Adrenal gland (tissue), 12 donors: ENCODE data around the gene KIAA0753. TPM values are rescaled to one million over a fixed set of nuclear protein-coding genes. Genes with fewer than 3 reads are reported as not detected.

ENCODE experiments used
- DNase-seq, 7 donors: peaks; one replicate each; pipeline ENCODE4 v3.0.0-alpha.2; 2019 to 2020
- H3K27ac ChIP-seq, 5 donors: fragments of 200-600 bp; sonication (generic) in 4 of 5; 1 replicate in 3 of 5; 2 replicates in 2 of 5; pipeline versions ENCODE4 v1.5.1 to v1.8.0; 2016 to 2020; ENCODE audit warnings: mild to moderate bottlenecking in 1 of 5
- H3K27me3 ChIP-seq: fragments of 200-600 bp; 2 replicates; pipeline ENCODE4 v1.8.0; 2021
- H3K36me3 ChIP-seq, 2 donors: fragments of 200-600 bp; replicated peaks in 1 of 2; 1 replicate in 1 of 2; 2 replicates in 1 of 2; pipeline versions ENCODE4 v1.5.1 to v1.8.0; 2018 to 2022
- H3K4me1 ChIP-seq, 2 donors: fragments of 200-600 bp; replicated peaks in 1 of 2; 1 replicate in 1 of 2; 2 replicates in 1 of 2; pipeline versions ENCODE4 v1.5.1 to v1.8.0; 2018 to 2021
- H3K4me3 ChIP-seq, 4 donors: fragments of 200-600 bp; sonication (generic) in 3 of 4; one replicate each; pipeline ENCODE4 v1.5.1; 2016 to 2018
- H3K9me3 ChIP-seq, 3 donors: fragments of 200-600 bp; sonication (generic) in 1 of 3; replicated peaks in 1 of 3; 1 replicate in 2 of 3; 2 replicates in 1 of 3; pipeline versions ENCODE4 v1.5.1 to v1.8.0; 2016 to 2021
- POLR2A ChIP-seq, 2 donors: fragments of 450-650 bp; IDR thresholded peaks; one replicate each; pipeline ENCODE4 v1.6.1; 2017; ENCODE audit warnings: antibody characterized with exemption in 2 of 2, mild to moderate bottlenecking in 2 of 2, moderate library complexity in 1 of 2
- WGBS, 4 donors: extraction: QIAGEN DNeasy Blood & Tissue Kit in 2 of 4; methylation state at CpG; one replicate each; pipeline versions ENCODE4 v1.1.5 to v1.1.7; 2013 to 2017; 5-methylcytosine and 5-hydroxymethylcytosine counted together
- intact Hi-C, 2 donors: fragments of 100-400 bp; cut with DNase I; formaldehyde crosslinking; loops; one replicate each; pipeline versions ENCODE4 v1.14.1 to v1.15.0; 2022 to 2023
- polyA plus RNA-seq, 3 donors: library from polyadenylated mRNA; stranded (reverse); fragments of 200-250 nt in 2 of 3; fragments of 350-450 nt in 1 of 3; fragmentation: Illumina TruSeq in 1 of 3; extraction: RNeasy Lipid Tissue Mini Kit (QIAGEN cat#74804) in 1 of 3; gene quantifications; one replicate each; pipeline ENCODE4 v1.2.3, GENCODE V29; 2013 to 2014
- total RNA-seq, 9 donors: library from RNA; depleted of rRNA in 4 of 9; stranded (reverse); fragments of >200 nt in 4 of 9; fragments of 120-200 nt in 1 of 9; fragmentation: NEBNext Ultra II Directional in 1 of 9; extraction: Animal tissue kit (Norgen Biotek cat#: 25700) in 1 of 9; gene quantifications; one replicate each; pipeline versions ENCODE4 v1.1.0 to v1.2.4, GENCODE V29; 2013 to 2023
- TF ChIP-seq, protein P1 (sequence below), 6 experiments: fragments of 450-650 bp in 4 of 6; fragments of 200-600 bp in 2 of 6; sonication (generic) in 1 of 6; IDR thresholded peaks; 1 replicate in 5 of 6; 2 replicates in 1 of 6; pipeline versions ENCODE4 v1.5.1 to v1.8.0; 2016 to 2021; ENCODE audit warnings: antibody characterized with exemption in 6 of 6, mild to moderate bottlenecking in 2 of 6, moderate library complexity in 1 of 6
- donor health status: healthy with polysubstance abuse.
- donor health status: Bipolar disorder and iron deficiency.
- donor health status: DM: yes; HTN: yes; CAD: no.
- donor health status: DM: no; HTN: no; CAD: no.
- donor health status: DM: no; HTN: no; CAD: no.
- donor health status: DM: yes; HTN: yes; CAD: no.

Gene KIAA0753
- total and polyA plus RNA-seq, 12 donors = 5.1 to 21.8 (median 13.1) TPM

DNA sequence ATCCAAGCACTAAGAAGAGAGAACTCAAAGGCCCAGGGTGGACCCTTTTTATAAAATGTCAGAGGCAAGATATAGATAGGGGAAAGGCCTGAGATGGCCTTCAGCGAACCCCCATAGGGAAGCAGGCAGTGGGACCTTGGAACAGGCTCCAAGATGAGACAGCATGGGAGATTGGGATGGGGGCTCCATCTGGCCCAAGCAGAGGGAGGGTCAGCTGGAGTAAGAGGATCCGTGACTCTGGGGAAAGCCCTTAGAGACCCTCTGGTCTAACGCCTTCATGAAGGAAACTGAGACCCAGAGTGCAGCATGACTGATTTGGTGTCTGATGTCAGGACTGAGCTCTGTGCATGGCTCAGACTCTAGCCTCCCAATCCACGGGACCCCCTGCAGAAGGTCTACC lies 41.8 kb upstream of the KIAA0753 start:
- H3K9me3 ChIP-seq = no peaks in the 10 kb centered on the region
- intact Hi-C loops = no loop called here
- peaks cover 13% of the 10 kb centered on the region for H3K27me3 ChIP-seq
- H3K36me3 ChIP-seq = no peaks in the 10 kb centered on the region
- H3K4me1 ChIP-seq = no peaks in the 10 kb centered on the region
- H3K4me3 ChIP-seq = no peak overlapping the region
- DNase-seq = no peak
- no peak overlapping the region for H3K27ac ChIP-seq
- 83 to 88% (median 88%) methylated on average over 2 to 4 of the region's 4 CpGs for WGBS, 4 donors
- no peak for TF ChIP-seq POLR2A (IDR thresholded peaks at IDR 0.05)
- TF ChIP-seq, protein P1, sequence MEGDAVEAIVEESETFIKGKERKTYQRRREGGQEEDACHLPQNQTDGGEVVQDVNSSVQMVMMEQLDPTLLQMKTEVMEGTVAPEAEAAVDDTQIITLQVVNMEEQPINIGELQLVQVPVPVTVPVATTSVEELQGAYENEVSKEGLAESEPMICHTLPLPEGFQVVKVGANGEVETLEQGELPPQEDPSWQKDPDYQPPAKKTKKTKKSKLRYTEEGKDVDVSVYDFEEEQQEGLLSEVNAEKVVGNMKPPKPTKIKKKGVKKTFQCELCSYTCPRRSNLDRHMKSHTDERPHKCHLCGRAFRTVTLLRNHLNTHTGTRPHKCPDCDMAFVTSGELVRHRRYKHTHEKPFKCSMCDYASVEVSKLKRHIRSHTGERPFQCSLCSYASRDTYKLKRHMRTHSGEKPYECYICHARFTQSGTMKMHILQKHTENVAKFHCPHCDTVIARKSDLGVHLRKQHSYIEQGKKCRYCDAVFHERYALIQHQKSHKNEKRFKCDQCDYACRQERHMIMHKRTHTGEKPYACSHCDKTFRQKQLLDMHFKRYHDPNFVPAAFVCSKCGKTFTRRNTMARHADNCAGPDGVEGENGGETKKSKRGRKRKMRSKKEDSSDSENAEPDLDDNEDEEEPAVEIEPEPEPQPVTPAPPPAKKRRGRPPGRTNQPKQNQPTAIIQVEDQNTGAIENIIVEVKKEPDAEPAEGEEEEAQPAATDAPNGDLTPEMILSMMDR (IDR thresholded peaks at IDR 0.05) = no peak

DNA sequence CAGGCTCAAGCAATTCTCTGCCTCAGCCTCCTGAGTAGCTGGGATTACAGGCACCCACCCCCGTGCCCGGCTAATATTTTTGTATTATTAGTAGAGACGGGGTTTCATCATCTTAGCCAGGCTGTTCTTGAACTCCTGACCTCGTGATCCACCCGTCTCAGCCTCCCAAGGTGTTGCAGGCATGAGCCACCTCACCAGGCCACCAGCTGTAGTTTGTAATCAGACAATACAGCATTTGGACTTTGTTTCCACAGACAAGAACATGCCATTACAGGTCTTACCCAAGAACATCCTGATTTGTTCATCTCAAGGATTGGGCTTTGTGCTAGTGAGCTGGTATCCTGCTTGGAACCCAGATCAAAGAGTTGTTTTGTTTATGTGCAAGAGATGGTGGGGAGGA lies 41.2 kb upstream of the KIAA0753 start:
- no peak for TF ChIP-seq POLR2A (IDR thresholded peaks at IDR 0.05)
- TF ChIP-seq, protein P1 (IDR thresholded peaks at IDR 0.05) = no peak
- Histone ChIP-seq H3K27ac (no peak overlapping the region), H3K4me3 (no peak overlapping the region), H3K27me3 (peaks cover 18% of the 10 kb centered on the region), H3K9me3 (no peaks in the 10 kb centered on the region), H3K36me3 (no peaks in the 10 kb centered on the region), H3K4me1 (no peaks in the 10 kb centered on the region)
- DNase-seq = no peak
- WGBS, 4 donors = 56 to 81% (median 73%) methylated on average over 5 of the region's 5 CpGs
- intact Hi-C loops = no loop called here

DNA sequence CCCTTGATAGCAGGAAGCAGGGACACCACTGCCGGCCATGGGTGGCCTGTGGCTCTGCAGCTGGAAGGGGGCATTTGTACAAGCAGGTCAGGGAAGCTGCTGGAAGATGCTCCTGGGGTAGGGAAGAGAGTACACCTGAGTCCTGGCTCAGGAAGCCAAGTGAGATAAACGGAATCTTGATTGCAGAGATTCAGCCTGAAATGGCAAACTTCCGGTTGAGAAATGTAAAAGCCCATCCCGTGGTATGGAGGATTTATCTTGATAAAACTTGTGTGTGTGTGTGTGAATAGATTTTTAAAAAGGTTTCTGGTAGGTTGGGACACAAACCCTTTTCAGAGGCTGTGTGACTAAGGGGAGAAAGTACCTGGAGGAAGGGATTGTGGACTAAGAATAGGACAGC lies 40.7 kb upstream of the KIAA0753 start:
- Histone ChIP-seq H3K36me3 (no peaks in the 10 kb centered on the region), H3K27me3 (peaks cover 18% of the 10 kb centered on the region), H3K27ac (no peak overlapping the region), H3K4me1 (no peaks in the 10 kb centered on the region), H3K4me3 (no peak overlapping the region), H3K9me3 (no peaks in the 10 kb centered on the region)
- TF ChIP-seq POLR2A (IDR thresholded peaks at IDR 0.05) = no peak
- TF ChIP-seq, protein P1 (IDR thresholded peaks at IDR 0.05) = no peak
- 61 to 68% (median 65%) methylated on average over 4 of the region's 4 CpGs for WGBS, 4 donors
- intact Hi-C loops = no loop called here
- no peak for DNase-seq

DNA sequence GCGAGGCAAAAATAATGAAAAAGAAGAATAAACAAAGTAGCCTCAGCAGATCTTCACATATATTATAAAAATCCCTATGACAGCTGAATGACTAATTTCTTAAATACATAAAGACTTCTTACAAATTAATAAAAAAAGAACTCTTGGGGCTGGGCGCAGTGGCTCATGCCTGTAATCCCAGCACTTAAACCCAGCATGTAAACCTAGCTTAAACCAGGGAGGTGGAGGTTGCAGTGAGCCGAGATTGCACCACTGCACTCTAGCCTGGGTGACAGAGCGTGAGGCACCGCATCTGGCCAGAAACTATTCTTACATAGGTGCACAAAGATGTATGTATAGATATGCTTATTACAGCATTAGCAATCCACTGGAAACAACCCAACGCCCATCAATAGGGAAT lies 38.7 kb upstream of the KIAA0753 start:
- no peaks in the 10 kb centered on the region for H3K9me3 ChIP-seq
- WGBS, 4 donors = 71 to 85% (median 77%) methylated on average over 6 of the region's 6 CpGs
- TF ChIP-seq, protein P1 (IDR thresholded peaks at IDR 0.05) = no peak
- no peak for TF ChIP-seq POLR2A (IDR thresholded peaks at IDR 0.05)
- H3K27ac ChIP-seq = no peak overlapping the region
- H3K27me3 ChIP-seq = peaks cover 18% of the 10 kb centered on the region
- no peak overlapping the region for H3K4me3 ChIP-seq
- intact Hi-C loops = no loop called here
- H3K36me3 ChIP-seq = no peaks in the 10 kb centered on the region
- H3K4me1 ChIP-seq = no peaks in the 10 kb centered on the region
- DNase-seq = no peak
